Mammary epithelial cell (primary cell): Measurements from ENCODE around the gene SMNDC1.

ENCODE experiments used
- EZH2 ChIP-seq: IDR thresholded peaks from 2 replicates; pipeline ENCODE4 v1.6.1; 2012; ENCODE audit warnings: low read length, inconsistent platforms, borderline replicate concordance
- TF ChIP-seq, protein P1 (sequence below), 2 donors: IDR thresholded peaks in 1 of 2; conservative IDR thresholded peaks in 1 of 2; 2 replicates each; pipeline ENCODE4 v1.5.1; 2011 to 2012; ENCODE audit warnings: inconsistent platforms in 2 of 2, low read length in 2 of 2, mild to moderate bottlenecking in 2 of 2, control low read depth in 1 of 2, low read depth in 1 of 2; ENCODE audit not compliant: insufficient read depth in 1 of 2; ENCODE audit errors: extremely low read depth in 1 of 2

DNA sequence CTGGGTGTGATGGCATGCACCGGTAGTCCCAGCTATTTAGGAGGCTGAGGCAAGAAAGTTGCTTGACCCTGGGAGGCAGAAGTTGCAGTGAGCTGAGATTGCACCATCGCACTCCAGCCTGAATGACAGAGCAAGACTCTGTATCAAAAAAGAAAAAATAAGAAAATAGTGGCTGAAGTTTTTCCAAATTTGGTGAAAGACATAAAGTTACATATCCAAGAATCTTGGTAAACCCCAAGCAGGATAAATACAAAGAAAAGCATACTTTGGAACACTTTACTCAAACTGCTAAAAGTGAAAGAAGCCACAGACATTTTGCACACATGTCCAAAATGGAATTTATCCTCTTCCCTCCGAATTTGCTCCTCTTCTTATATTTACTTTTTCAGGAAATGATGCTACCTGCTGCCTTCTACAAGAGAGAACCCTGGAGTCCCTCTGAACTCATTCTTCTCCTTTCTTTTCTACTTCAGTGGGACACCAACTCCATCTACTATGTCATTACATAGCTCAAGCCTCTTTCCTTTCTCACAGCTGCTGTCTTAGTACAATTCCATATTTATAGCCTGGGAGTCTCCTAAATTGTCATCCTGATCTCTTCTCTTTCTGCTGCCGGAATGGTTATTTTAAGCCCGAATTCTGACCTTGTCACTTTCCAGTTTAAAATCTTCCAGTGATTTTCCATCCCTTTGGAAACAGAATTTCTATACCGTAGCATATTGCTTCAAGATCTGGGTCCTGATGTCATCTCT is 17.3 kb upstream of the SMNDC1 start:
- no peak for TF ChIP-seq EZH2
- TF ChIP-seq, protein P1, sequence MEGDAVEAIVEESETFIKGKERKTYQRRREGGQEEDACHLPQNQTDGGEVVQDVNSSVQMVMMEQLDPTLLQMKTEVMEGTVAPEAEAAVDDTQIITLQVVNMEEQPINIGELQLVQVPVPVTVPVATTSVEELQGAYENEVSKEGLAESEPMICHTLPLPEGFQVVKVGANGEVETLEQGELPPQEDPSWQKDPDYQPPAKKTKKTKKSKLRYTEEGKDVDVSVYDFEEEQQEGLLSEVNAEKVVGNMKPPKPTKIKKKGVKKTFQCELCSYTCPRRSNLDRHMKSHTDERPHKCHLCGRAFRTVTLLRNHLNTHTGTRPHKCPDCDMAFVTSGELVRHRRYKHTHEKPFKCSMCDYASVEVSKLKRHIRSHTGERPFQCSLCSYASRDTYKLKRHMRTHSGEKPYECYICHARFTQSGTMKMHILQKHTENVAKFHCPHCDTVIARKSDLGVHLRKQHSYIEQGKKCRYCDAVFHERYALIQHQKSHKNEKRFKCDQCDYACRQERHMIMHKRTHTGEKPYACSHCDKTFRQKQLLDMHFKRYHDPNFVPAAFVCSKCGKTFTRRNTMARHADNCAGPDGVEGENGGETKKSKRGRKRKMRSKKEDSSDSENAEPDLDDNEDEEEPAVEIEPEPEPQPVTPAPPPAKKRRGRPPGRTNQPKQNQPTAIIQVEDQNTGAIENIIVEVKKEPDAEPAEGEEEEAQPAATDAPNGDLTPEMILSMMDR (conservative IDR thresholded peaks at IDR 0.05 in 1 of 2, IDR thresholded peaks at IDR 0.05 in 1 of 2; ENCODE audit: extremely low read depth in 1 of 2, insufficient read depth in 1 of 2, low read depth in 1 of 2, low read length in 2 of 2): no peak
